Nephron progenitor cell (in vitro differentiated cells): ENCODE data around the gene AADAC.

Experiments used
- DNase-seq: peaks from one replicate; pipeline ENCODE4 v3.0.0; 2021
- H3K27ac Mint-ChIP-seq: 2 replicates; pipeline ENCODE4 v1.8.0; 2021; ENCODE audit warnings: mild to moderate bottlenecking, moderate library complexity, mixed read lengths
- H3K27me3 Mint-ChIP-seq: 2 replicates; pipeline ENCODE4 v1.8.0; 2021; ENCODE audit warnings: mild to moderate bottlenecking, low read depth, mixed read lengths; ENCODE audit not compliant: poor library complexity
- H3K36me3 Mint-ChIP-seq: 2 replicates; pipeline ENCODE4 v1.8.0; 2021; ENCODE audit warnings: low read depth, mixed read lengths
- H3K4me1 Mint-ChIP-seq: 2 replicates; pipeline ENCODE4 v1.8.0; 2021; ENCODE audit warnings: mixed read lengths
- H3K4me3 Mint-ChIP-seq: 2 replicates; pipeline ENCODE4 v1.8.0; 2021; ENCODE audit warnings: mild to moderate bottlenecking, moderate library complexity, mixed read lengths
- H3K9me3 Mint-ChIP-seq: 2 replicates; pipeline ENCODE4 v1.8.0; 2021; ENCODE audit warnings: mild to moderate bottlenecking, moderate library complexity, mixed read lengths
- CTCF ChIP-seq: fragments of 200-600 bp; sonication (generic); IDR thresholded peaks from 2 replicates; pipeline ENCODE4 v1.5.0; 2021; ENCODE audit warnings: antibody characterized with exemption

AADAC gene

GRCh38 chr3:151859233-151859673 is 45.3 kb downstream of the AADAC start:
- Mint-ChIP-seq H3K9me3 (no peaks in the 10 kb centered on the region), H3K36me3 (no peaks in the 10 kb centered on the region), H3K4me1 (no peaks in the 10 kb centered on the region), H3K4me3 (no peak overlapping the region), H3K27me3 (no peaks in the 10 kb centered on the region), H3K27ac (no peak overlapping the region)
- no peak for DNase-seq
- TF ChIP-seq CTCF, result no peak

- Mint-ChIP-seq H3K27me3 (no peaks in the 10 kb centered on the region), H3K4me1 (no peaks in the 10 kb centered on the region), H3K4me3 (no peak overlapping the region), H3K9me3 (no peaks in the 10 kb centered on the region), H3K27ac (no peak overlapping the region), H3K36me3 (no peaks in the 10 kb centered on the region)
- DNase-seq, result no peak
- no peak for TF ChIP-seq CTCF
Measured at GRCh38 chr3:151859905-151860304, 46.0 kb downstream of the AADAC start.

- no peaks in the 10 kb centered on the region for H3K36me3 Mint-ChIP-seq
- H3K27me3 Mint-ChIP-seq, result no peaks in the 10 kb centered on the region
- H3K4me1 Mint-ChIP-seq, result peaks cover 11% of the 10 kb centered on the region
- H3K4me3 Mint-ChIP-seq, result no peak overlapping the region
- no peak for TF ChIP-seq CTCF
- no peak for DNase-seq
- no peaks in the 10 kb centered on the region for H3K9me3 Mint-ChIP-seq
- no peak overlapping the region for H3K27ac Mint-ChIP-seq
Measured at GRCh38 chr3:151863611-151864010, 49.7 kb downstream of the AADAC start.

GRCh38 chr3:151864423-151865101 is 50.6 kb downstream of the AADAC start:
- no peak overlapping the region for H3K4me3 Mint-ChIP-seq
- no peaks in the 10 kb centered on the region for H3K36me3 Mint-ChIP-seq
- H3K27ac Mint-ChIP-seq, result no peak overlapping the region
- TF ChIP-seq CTCF, result no peak
- no peak for DNase-seq
- H3K27me3 Mint-ChIP-seq, result no peaks in the 10 kb centered on the region
- H3K9me3 Mint-ChIP-seq, result no peaks in the 10 kb centered on the region
- H3K4me1 Mint-ChIP-seq, result peaks cover 20% of the 10 kb centered on the region

GRCh38 chr3:151866711-151867410 is 52.9 kb downstream of the AADAC start:
- peaks cover 24% of the 10 kb centered on the region for H3K4me1 Mint-ChIP-seq
- TF ChIP-seq CTCF, result no peak
- no peak overlapping the region for H3K4me3 Mint-ChIP-seq
- no peak for DNase-seq
- H3K36me3 Mint-ChIP-seq, result no peaks in the 10 kb centered on the region
- H3K9me3 Mint-ChIP-seq, result no peaks in the 10 kb centered on the region
- no peaks in the 10 kb centered on the region for H3K27me3 Mint-ChIP-seq
- H3K27ac Mint-ChIP-seq, result peak overlapping the region; percentile 89

GRCh38 chr3:151867666-151868065 is 53.8 kb downstream of the AADAC start:
- Mint-ChIP-seq H3K9me3 (no peaks in the 10 kb centered on the region), H3K4me3 (no peak overlapping the region), H3K27ac (no peak overlapping the region), H3K36me3 (no peaks in the 10 kb centered on the region), H3K4me1 (peaks cover 24% of the 10 kb centered on the region), H3K27me3 (no peaks in the 10 kb centered on the region)
- no peak for TF ChIP-seq CTCF
- DNase-seq, result no peak
